Left lung (tissue), 10 donors: Measurements from ENCODE around the gene CTNND2. TPM values are rescaled to one million over a fixed set of nuclear protein-coding genes. Genes with fewer than 3 reads are reported as not detected.

ENCODE experiments used
- ATAC-seq: fragments of 200-7000 bp; cut with Tn5 transposase; one replicate; pipeline ENCODE4 v1.9.1; 2020; ENCODE audit warnings: moderate library complexity
- DNase-seq, 4 donors: peaks; one replicate each; pipeline ENCODE4 v3.0.0-alpha.2; 2013 to 2020
- H3K27ac ChIP-seq, 2 donors: fragments of 200-600 bp; sonication (generic) in 1 of 2; one replicate each; pipeline versions ENCODE4 v1.5.0 to v1.8.0; 2020 to 2021
- H3K27me3 ChIP-seq, 2 donors: fragments of 200-600 bp; sonication (generic) in 1 of 2; one replicate each; pipeline versions ENCODE4 v1.5.0 to v1.8.0; 2020 to 2021
- H3K36me3 ChIP-seq, 2 donors: fragments of 200-600 bp; sonication (generic) in 1 of 2; one replicate each; pipeline versions ENCODE4 v1.5.0 to v1.8.0; 2020 to 2021
- H3K4me1 ChIP-seq, 2 donors: fragments of 200-600 bp; one replicate each; pipeline ENCODE4 v1.8.0; 2021
- H3K4me3 ChIP-seq, 2 donors: fragments of 200-600 bp; sonication (generic) in 1 of 2; one replicate each; pipeline versions ENCODE4 v1.5.0 to v1.8.0; 2020 to 2021; ENCODE audit warnings: mild to moderate bottlenecking in 1 of 2
- H3K9me3 ChIP-seq, 2 donors: fragments of 200-600 bp; sonication (generic) in 1 of 2; one replicate each; pipeline versions ENCODE4 v1.5.0 to v1.8.0; 2020 to 2021
- intact Hi-C, 2 donors: fragments of 100-400 bp; cut with DNase I; formaldehyde crosslinking; loops; one replicate each; pipeline versions ENCODE4 v1.11.2 to v1.14.2; 2022
- polyA plus RNA-seq, 6 donors: library from polyadenylated mRNA; unstranded; fragments of 120-200 nt; gene quantifications; one replicate each; pipeline ENCODE4 v1.2.1, GENCODE V29; 2013; ENCODE audit not compliant: insufficient read length in 6 of 6
- total RNA-seq, 2 donors: library from RNA; stranded (reverse); fragmentation: NEBNext Ultra II Directional; extraction: Animal tissue kit (Norgen Biotek cat#: 25700); gene quantifications; one replicate each; pipeline ENCODE4 v1.2.1, GENCODE V29; 2021
- TF ChIP-seq, protein P1 (sequence below), 2 donors: fragments of 200-600 bp; sonication (generic) in 1 of 2; IDR thresholded peaks; one replicate each; pipeline versions ENCODE4 v1.5.0 to v1.8.0; 2021; ENCODE audit warnings: antibody characterized with exemption in 2 of 2
- donor health status: DM: no; HTN: yes; CAD: no.
- donor health status: DM: no; HTN: no; CAD: no.

CTNND2 gene
- total and polyA plus RNA-seq, 8 donors, result 1.2 to 4.2 (median 2.2) TPM; not detected in 1

DNA sequence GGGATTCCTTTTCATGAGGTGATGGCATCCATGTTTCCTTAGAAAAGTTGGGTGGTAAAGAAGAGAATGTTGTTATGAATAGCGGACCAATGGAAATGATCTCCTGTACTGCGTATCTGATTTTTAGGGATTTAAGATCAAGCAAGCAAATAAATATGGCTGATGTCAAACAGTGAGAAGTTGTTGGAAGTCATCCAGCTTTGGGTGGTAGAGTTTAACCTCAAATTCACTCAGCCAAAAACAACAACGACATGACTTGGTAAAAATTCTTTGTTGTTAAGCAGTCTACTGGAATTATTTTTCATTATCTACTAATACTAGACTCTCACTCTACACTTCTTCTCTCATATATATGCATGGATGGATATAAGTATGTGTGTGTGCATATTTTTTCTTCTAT lies 426.5 kb downstream of the CTNND2 start:
- intact Hi-C loops, result no loop called here
- DNase-seq (no peak), ATAC-seq (no peak)
- Histone ChIP-seq H3K4me1 (no peaks in the 10 kb centered on the region), H3K27ac (no peak overlapping the region), H3K9me3 (no peaks in the 10 kb centered on the region), H3K27me3 (no peaks in the 10 kb centered on the region), H3K36me3 (no peaks in the 10 kb centered on the region), H3K4me3 (no peak overlapping the region)
- TF ChIP-seq, protein P1, sequence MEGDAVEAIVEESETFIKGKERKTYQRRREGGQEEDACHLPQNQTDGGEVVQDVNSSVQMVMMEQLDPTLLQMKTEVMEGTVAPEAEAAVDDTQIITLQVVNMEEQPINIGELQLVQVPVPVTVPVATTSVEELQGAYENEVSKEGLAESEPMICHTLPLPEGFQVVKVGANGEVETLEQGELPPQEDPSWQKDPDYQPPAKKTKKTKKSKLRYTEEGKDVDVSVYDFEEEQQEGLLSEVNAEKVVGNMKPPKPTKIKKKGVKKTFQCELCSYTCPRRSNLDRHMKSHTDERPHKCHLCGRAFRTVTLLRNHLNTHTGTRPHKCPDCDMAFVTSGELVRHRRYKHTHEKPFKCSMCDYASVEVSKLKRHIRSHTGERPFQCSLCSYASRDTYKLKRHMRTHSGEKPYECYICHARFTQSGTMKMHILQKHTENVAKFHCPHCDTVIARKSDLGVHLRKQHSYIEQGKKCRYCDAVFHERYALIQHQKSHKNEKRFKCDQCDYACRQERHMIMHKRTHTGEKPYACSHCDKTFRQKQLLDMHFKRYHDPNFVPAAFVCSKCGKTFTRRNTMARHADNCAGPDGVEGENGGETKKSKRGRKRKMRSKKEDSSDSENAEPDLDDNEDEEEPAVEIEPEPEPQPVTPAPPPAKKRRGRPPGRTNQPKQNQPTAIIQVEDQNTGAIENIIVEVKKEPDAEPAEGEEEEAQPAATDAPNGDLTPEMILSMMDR (IDR thresholded peaks at IDR 0.05), result no peak

DNA sequence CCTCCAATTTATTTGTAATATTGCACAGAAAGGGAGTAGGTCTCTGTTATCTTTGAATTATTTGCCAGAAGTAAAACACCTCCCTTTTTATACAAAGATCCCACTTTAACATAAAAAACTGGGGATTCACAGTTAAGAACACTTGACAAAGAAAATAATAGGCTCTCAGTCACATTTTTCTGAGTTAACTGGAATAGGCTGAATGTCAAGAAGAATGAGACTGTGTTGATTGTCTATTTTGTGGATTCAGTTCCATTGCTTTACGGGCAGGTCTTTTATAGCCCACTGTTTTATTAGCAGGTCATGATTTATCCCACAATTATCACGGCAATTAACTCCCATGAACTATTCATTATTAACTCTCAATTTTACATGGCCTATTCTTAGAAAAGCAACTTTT lies 427.4 kb downstream of the CTNND2 start:
- Histone ChIP-seq H3K4me1 (no peaks in the 10 kb centered on the region), H3K36me3 (no peaks in the 10 kb centered on the region), H3K27me3 (no peaks in the 10 kb centered on the region), H3K4me3 (no peak overlapping the region), H3K9me3 (no peaks in the 10 kb centered on the region), H3K27ac (no peak overlapping the region)
- intact Hi-C loops, result no loop called here
- TF ChIP-seq, protein P1 (IDR thresholded peaks at IDR 0.05), result no peak
- DNase-seq (no peak), ATAC-seq (no peak)

DNA sequence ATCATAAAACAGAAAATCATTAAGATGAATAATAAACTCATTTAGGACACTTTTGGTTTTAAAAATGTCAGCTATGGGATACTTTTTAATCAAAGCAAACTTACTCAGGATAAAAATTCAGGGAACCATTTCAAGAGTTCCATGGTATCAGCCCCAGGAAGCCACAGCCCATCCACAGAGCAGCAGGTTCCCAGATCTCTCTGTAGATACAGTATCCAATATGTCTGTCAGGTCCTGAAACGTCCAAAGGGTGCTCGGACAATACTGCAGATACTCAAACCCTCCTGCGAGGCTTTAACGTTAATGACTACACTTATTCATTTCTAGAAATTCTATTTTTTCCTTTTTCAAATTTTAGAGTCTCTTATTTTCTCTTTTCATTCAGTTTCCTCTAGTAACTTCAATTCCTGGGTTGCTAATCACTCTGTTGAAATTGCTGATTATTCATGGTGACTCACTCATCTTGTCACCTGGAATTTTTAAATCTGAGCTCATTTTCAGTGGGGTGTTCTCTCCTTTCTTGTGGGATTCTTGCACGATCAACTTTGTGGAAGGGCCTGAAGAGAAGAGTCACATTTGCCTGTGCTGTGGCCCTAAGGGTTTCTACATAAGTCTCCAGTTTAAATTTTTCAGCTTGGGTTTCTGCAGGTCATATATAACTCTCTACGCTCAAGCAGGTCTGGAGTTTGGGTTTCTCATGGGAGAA lies 435.8 kb downstream of the CTNND2 start:
- no peak for DNase-seq
- Histone ChIP-seq H3K4me3 (no peak overlapping the region), H3K36me3 (no peaks in the 10 kb centered on the region), H3K27me3 (no peaks in the 10 kb centered on the region), H3K27ac (no peak overlapping the region), H3K4me1 (no peaks in the 10 kb centered on the region), H3K9me3 (no peaks in the 10 kb centered on the region)
- intact Hi-C loops, result no loop called here
- TF ChIP-seq, protein P1 (IDR thresholded peaks at IDR 0.05), result no peak
- no peak for ATAC-seq

DNA sequence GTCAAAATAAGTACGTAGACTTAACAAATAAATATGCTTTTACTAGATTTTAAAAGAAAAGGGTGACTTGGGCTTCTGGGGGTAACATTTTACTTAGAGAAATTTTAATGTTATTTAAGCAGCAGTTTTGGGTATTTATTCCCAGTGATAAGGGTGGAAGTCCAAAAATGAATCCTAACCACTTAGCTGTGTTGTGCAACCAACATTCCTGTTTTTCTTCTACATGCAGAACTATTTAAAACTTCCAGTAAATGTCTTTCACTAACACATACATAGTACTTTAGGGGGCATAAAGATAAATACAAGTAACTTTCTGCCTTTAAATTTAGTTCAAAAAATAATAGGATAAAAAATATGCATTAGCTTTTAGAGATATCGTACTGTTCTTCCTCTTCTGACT lies 436.7 kb downstream of the CTNND2 start:
- DNase-seq (no peak), ATAC-seq (no peak)
- no peaks in the 10 kb centered on the region for H3K4me1 ChIP-seq
- no peaks in the 10 kb centered on the region for H3K27me3 ChIP-seq
- H3K9me3 ChIP-seq, result no peaks in the 10 kb centered on the region
- intact Hi-C loops, result no loop called here
- TF ChIP-seq, protein P1 (IDR thresholded peaks at IDR 0.05), result no peak
- H3K27ac ChIP-seq, result no peak overlapping the region
- H3K4me3 ChIP-seq, result no peak overlapping the region
- no peaks in the 10 kb centered on the region for H3K36me3 ChIP-seq

DNA sequence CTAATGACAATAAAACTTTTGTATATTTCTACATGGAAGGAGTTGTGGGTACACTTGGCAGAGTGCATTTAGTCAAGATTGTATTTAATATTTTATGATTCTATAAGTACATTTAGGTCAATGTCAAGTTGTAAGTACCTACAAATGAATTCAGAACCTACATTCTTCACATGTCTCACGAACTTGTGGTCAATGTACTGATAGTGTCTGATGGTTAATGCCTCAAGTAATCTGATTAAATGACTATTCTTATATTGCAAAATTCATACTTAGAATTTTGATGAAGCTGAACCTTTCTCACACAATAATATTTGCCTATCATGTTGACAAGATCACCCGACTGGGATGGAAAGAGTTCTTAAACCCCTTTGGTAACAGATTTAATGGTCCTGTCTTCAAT lies 444.5 kb downstream of the CTNND2 start:
- no peak for ATAC-seq
- TF ChIP-seq, protein P1 (IDR thresholded peaks at IDR 0.05), result no peak
- Histone ChIP-seq H3K9me3 (no peaks in the 10 kb centered on the region), H3K36me3 (no peaks in the 10 kb centered on the region), H3K4me1 (no peaks in the 10 kb centered on the region), H3K4me3 (no peak overlapping the region), H3K27me3 (no peaks in the 10 kb centered on the region), H3K27ac (no peak overlapping the region)
- intact Hi-C loops, result no loop called here
- DNase-seq, result no peak
